ENCODE measurements around the gene TLN1.

Gene TLN1

DNA sequence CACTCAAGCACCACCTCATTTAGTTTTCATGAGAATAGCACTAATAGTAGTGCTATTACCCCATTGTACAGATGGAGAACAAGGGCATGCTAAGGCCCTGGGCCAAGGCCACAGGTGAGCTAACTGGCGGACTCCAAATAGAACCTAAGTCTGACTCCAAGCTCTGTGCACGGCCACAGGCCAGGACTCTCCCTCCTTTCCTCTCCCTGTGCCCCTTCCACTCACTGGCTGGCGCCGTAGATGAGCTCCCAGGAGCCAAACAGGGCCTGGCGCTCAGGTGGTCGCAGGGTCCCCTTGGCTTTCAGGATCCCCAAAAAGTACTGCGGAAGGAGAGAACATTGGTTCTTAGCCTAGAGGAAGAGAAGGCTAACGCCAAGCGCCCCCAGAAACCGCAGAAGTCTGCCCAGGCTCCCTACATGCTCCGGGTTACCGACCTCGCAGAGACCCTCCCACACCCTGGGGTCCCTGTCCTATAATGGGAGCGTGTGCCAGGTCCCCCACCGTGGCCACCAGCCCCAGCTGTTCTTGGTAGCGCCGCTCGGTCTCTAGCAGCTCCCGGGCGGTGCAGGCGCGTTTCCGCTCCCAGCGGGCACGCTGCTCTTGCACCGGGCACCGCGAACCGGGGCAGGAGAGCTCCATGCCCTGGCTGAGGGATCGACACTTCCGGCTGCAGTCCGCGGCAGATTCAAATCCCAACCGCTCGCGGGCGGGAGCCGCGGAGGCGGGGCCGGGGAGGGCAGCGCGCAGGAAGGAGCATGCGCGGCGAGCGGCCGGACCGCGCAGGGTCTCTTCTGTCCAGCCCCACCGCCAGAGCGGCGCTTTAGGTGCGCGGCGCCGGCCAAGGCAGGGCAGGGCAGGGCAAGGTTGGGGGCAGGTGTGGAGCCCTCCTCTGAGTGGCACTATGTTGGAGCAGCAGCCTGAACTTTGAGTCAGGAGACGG, 67.2 kb downstream of the TLN1 start, which contains the start of gene ARHGEF39:
Gene ARHGEF39 (minus strand): TSS at position 665 of the 940 bp plus-strand sequence. CDS start 26 bp downstream, at position 639.
- TF ChIP-seq, protein P1, sequence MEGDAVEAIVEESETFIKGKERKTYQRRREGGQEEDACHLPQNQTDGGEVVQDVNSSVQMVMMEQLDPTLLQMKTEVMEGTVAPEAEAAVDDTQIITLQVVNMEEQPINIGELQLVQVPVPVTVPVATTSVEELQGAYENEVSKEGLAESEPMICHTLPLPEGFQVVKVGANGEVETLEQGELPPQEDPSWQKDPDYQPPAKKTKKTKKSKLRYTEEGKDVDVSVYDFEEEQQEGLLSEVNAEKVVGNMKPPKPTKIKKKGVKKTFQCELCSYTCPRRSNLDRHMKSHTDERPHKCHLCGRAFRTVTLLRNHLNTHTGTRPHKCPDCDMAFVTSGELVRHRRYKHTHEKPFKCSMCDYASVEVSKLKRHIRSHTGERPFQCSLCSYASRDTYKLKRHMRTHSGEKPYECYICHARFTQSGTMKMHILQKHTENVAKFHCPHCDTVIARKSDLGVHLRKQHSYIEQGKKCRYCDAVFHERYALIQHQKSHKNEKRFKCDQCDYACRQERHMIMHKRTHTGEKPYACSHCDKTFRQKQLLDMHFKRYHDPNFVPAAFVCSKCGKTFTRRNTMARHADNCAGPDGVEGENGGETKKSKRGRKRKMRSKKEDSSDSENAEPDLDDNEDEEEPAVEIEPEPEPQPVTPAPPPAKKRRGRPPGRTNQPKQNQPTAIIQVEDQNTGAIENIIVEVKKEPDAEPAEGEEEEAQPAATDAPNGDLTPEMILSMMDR (IDR thresholded peaks at IDR 0.05): peak; percentile 7
- H3K79me2 ChIP-seq: no peaks in the 10 kb centered on the region
- H3K4me2 ChIP-seq (ENCODE audit: low read length): peak within 1 kb of the TSS; percentile 94
- H3K4me1 ChIP-seq: no peaks in the 10 kb centered on the region
- no peaks in the 10 kb centered on the region for H3K27me3 ChIP-seq (ENCODE audit: control insufficient read depth, insufficient read depth, low read length)
- peak within 1 kb of the TSS; percentile 56 for H3K4me3 ChIP-seq (ENCODE audit: low read depth, low read length)
- no peak within 1 kb of the TSS for H3K27ac ChIP-seq
- H2AFZ ChIP-seq: peak within 1 kb of the TSS; percentile 83
- H3K9ac ChIP-seq: no peak within 1 kb of the TSS
- no peaks in the 10 kb centered on the region for H3K36me3 ChIP-seq (ENCODE audit: control insufficient read depth, insufficient read depth, low read length)
- no peaks in the 10 kb centered on the region for H3K9me3 ChIP-seq (ENCODE audit: control insufficient read depth, low read length)

DNA sequence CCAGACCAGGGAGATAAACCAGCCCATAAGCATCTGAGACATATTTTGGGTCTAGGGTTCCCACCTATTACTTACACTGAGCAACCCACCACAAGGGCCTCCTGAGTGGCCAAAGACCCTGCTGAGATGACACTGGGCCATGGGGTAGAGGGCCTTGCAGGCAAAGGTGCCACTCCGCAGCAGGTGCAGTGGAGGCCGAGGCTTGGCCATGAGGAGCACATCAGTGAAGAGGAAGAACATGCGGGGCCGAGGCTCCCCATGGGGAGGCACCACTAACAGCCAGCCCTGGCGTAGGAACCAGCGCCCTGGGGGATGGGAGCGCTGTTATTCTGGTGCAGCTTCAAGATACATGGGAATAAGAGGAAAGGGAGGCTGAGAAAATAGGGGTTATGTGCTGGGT, 69.6 kb downstream of the TLN1 start:
- no peaks in the 10 kb centered on the region for H3K36me3 ChIP-seq (ENCODE audit: control insufficient read depth, insufficient read depth, low read length)
- H3K4me3 ChIP-seq (ENCODE audit: low read depth, low read length): no peak overlapping the region
- H2AFZ ChIP-seq: no peak overlapping the region
- H3K9me3 ChIP-seq (ENCODE audit: control insufficient read depth, low read length): no peaks in the 10 kb centered on the region
- no peaks in the 10 kb centered on the region for H3K4me1 ChIP-seq
- H3K27me3 ChIP-seq (ENCODE audit: control insufficient read depth, insufficient read depth, low read length): no peaks in the 10 kb centered on the region
- H3K27ac ChIP-seq: no peak overlapping the region
- no peak overlapping the region for H3K4me2 ChIP-seq (ENCODE audit: low read length)
- H3K9ac ChIP-seq: no peak overlapping the region
- no peaks in the 10 kb centered on the region for H3K79me2 ChIP-seq
- TF ChIP-seq, protein P1 (IDR thresholded peaks at IDR 0.05): no peak

DNA sequence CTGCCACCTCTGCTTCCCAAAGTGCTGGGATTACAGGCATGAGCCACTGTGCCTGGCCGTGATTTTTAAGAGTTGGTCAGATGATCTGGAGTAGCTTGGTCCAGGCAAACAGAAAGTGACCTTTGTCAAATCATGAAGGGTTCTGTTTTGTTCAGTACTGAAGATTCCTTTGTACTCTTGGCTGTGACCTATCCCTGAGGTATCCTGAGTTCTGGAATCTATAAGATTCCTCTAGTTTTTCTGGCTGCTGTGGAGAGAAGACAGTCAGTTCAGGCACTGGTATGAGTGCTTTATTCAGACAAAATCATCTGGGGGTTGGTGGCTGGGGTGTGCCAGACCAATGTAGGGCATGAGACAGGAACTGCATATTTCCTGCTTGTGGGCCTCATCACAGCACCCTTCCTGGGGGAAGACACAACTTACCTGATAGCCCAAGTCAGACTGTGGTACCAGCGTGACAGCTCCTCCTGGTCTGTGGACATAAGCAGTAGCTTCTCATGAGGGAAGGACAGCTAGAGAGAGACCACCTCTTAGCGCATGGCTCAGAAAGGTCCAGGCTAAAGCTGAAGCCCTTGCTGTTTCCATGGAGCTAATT, 70.1 kb downstream of the TLN1 start:
- Histone ChIP-seq H3K4me1 (no peaks in the 10 kb centered on the region), H3K9me3 (ENCODE audit: control insufficient read depth, low read length) (no peaks in the 10 kb centered on the region), H2AFZ (no peak overlapping the region), H3K4me3 (ENCODE audit: low read depth, low read length) (no peak overlapping the region), H3K9ac (no peak overlapping the region), H3K79me2 (no peaks in the 10 kb centered on the region), H3K27ac (no peak overlapping the region), H3K4me2 (ENCODE audit: low read length) (no peak overlapping the region), H3K27me3 (ENCODE audit: control insufficient read depth, insufficient read depth, low read length) (no peaks in the 10 kb centered on the region), H3K36me3 (ENCODE audit: control insufficient read depth, insufficient read depth, low read length) (no peaks in the 10 kb centered on the region)
- TF ChIP-seq, protein P1 (IDR thresholded peaks at IDR 0.05): no peak

DNA sequence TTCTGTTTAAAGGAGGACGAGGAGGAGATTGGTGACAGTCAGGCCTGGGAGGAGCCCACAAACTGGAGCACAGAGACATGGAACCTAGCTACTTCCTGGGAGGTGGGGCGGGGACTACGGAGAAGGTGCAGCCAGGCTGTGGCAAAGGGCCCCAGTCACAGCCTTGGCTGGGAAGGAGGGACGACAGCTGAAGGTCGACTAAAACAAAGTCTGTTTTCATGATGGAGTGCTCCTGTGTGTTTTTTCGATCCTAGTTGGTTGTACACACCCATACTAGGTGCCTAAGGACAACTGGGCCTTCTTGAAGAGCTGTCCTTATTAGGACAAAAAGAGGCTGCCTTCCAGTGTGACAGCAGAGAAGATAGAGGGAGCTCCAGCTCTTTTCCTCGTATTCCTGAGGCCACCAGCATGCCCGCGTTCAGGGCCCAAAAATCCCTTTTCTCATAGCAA, 71.0 kb downstream of the TLN1 start:
- no peak overlapping the region for H3K9ac ChIP-seq
- no peak overlapping the region for H3K4me3 ChIP-seq (ENCODE audit: low read depth, low read length)
- H3K9me3 ChIP-seq (ENCODE audit: control insufficient read depth, low read length): no peaks in the 10 kb centered on the region
- H3K27ac ChIP-seq: peak overlapping the region; percentile 56
- no peaks in the 10 kb centered on the region for H3K36me3 ChIP-seq (ENCODE audit: control insufficient read depth, insufficient read depth, low read length)
- TF ChIP-seq, protein P1 (IDR thresholded peaks at IDR 0.05): peak; percentile 39
- no peak overlapping the region for H2AFZ ChIP-seq
- no peak overlapping the region for H3K4me2 ChIP-seq (ENCODE audit: low read length)
- no peaks in the 10 kb centered on the region for H3K27me3 ChIP-seq (ENCODE audit: control insufficient read depth, insufficient read depth, low read length)
- H3K4me1 ChIP-seq: no peaks in the 10 kb centered on the region
- H3K79me2 ChIP-seq: no peaks in the 10 kb centered on the region
